Fibroblast of upper back skin (primary cell): ENCODE data around the gene KIRREL2.

Experiments used
- DNase-seq: peaks from one replicate; pipeline ENCODE4 v3.0.0-alpha.2; 2013

Gene KIRREL2

GRCh38 chr19:35845215-35846037 is 11.3 kb upstream of the KIRREL2 start:
- DNase-seq = no peak

GRCh38 chr19:35846038-35846668 is 10.6 kb upstream of the KIRREL2 start:
- no peak for DNase-seq

GRCh38 chr19:35847911-35848310 is 8.8 kb upstream of the KIRREL2 start:
- DNase-seq = no peak

GRCh38 chr19:35848486-35848885 is 8.2 kb upstream of the KIRREL2 start:
- no peak for DNase-seq

- no peak for DNase-seq
Measured at GRCh38 chr19:35848919-35849505, 7.7 kb upstream of the KIRREL2 start.

GRCh38 chr19:35851213-35852028 is 5.3 kb upstream of the KIRREL2 start:
- DNase-seq = no peak

GRCh38 chr19:35852029-35852780 is 4.5 kb upstream of the KIRREL2 start, which contains the start of gene NPHS1:
Gene NPHS1 (minus strand): TSS chr19:35852504. CDS start chr19:35851837, 667 bp downstream.
- DNase-seq = no peak

GRCh38 chr19:35853038-35853756 is 3.5 kb upstream of the KIRREL2 start:
- DNase-seq = no peak

GRCh38 chr19:35858311-35858710 is 1.6 kb downstream of the KIRREL2 start:
- no peak for DNase-seq

GRCh38 chr19:35859414-35859813 is 2.7 kb downstream of the KIRREL2 start:
- DNase-seq = no peak

GRCh38 chr19:35860436-35860817 is 3.7 kb downstream of the KIRREL2 start:
- DNase-seq = no peak

- no peak for DNase-seq
Measured at GRCh38 chr19:35860818-35861639, 4.3 kb downstream of the KIRREL2 start.

- no peak for DNase-seq
Measured at GRCh38 chr19:35861640-35862160, 5.0 kb downstream of the KIRREL2 start.

GRCh38 chr19:35862528-35862927 is 5.8 kb downstream of the KIRREL2 start:
- DNase-seq = no peak

- no peak for DNase-seq
Measured at GRCh38 chr19:35863018-35863417, 6.3 kb downstream of the KIRREL2 start.

GRCh38 chr19:35868172-35868822 is 11.6 kb downstream of the KIRREL2 start, which contains the start of gene APLP1:
Gene APLP1 (plus strand): TSS chr19:35868574. CDS start chr19:35868637, 63 bp downstream.
- DNase-seq = peak; percentile 28

- DNase-seq = no peak
Measured at GRCh38 chr19:35868823-35869326, 12.2 kb downstream of the KIRREL2 start.

GRCh38 chr19:35869327-35870123 is 12.8 kb downstream of the KIRREL2 start:
- peak; percentile 52 for DNase-seq
